Hepatocyte (in vitro differentiated cells): ENCODE data around the gene F11R. TPM values are rescaled to one million over a fixed set of nuclear protein-coding genes. Genes with fewer than 3 reads are reported as not detected.
"Not testable (repeated sequence)": the region's sequence is repeated elsewhere in the genome, so short reads cannot be mapped to it uniquely, and the experiment has no call there.

Source experiments
- DNase-seq: peaks from one replicate; pipeline ENCODE4 v3.0.0-alpha.2; 2016; ENCODE audit warnings: low spot score
- H2AFZ ChIP-seq: fragments of 200-600 bp; sonication (generic); 2 replicates; pipeline ENCODE4 v1.6.0; 2016; ENCODE audit warnings: antibody characterized with exemption, mild to moderate bottlenecking
- H3K27ac ChIP-seq: fragments of 200-600 bp; sonication (generic); 2 replicates; pipeline ENCODE4 v1.5.1; 2016; ENCODE audit warnings: mild to moderate bottlenecking
- H3K27me3 ChIP-seq: fragments of 200-600 bp; sonication (generic); 2 replicates; pipeline ENCODE4 v1.6.1; 2016
- H3K36me3 ChIP-seq: fragments of 200-600 bp; sonication (generic); replicated peaks from 2 replicates; pipeline ENCODE4 v1.5.1; 2016; ENCODE audit warnings: low read depth; ENCODE audit not compliant: insufficient read depth
- H3K4me1 ChIP-seq: fragments of 200-600 bp; sonication (generic); 2 replicates; pipeline ENCODE4 v1.5.1; 2016; ENCODE audit warnings: mild to moderate bottlenecking, moderate library complexity; ENCODE audit not compliant: insufficient read depth
- H3K4me2 ChIP-seq: fragments of 200-600 bp; sonication (generic); 2 replicates; pipeline ENCODE4 v1.6.0; 2016
- H3K4me3 ChIP-seq: fragments of 200-600 bp; sonication (generic); 2 replicates; pipeline ENCODE4 v1.5.1; 2016; ENCODE audit warnings: mild to moderate bottlenecking
- H3K79me2 ChIP-seq: fragments of 200-600 bp; sonication (generic); 2 replicates; pipeline ENCODE4 v1.6.0; 2017; ENCODE audit warnings: mild to moderate bottlenecking
- H3K9me2 ChIP-seq: fragments of 200-600 bp; sonication (generic); replicated peaks from 2 replicates; pipeline ENCODE4 v1.6.0; 2017; ENCODE audit warnings: mild to moderate bottlenecking; ENCODE audit not compliant: insufficient read depth
- H3K9me3 ChIP-seq: fragments of 200-600 bp; sonication (generic); 2 replicates; pipeline ENCODE4 v1.5.1; 2016; ENCODE audit warnings: low read depth, mild to moderate bottlenecking
- H4K20me1 ChIP-seq: fragments of 200-600 bp; sonication (generic); 2 replicates; pipeline ENCODE4 v1.6.0; 2016; ENCODE audit warnings: mild to moderate bottlenecking; ENCODE audit not compliant: insufficient read depth, poor library complexity, severe bottlenecking
- EZH2 ChIP-seq: fragments of 200-600 bp; sonication (generic); IDR thresholded peaks from 2 replicates; pipeline ENCODE4 v1.6.1; 2016; ENCODE audit warnings: antibody characterized with exemption, mild to moderate bottlenecking, borderline replicate concordance
- EZH2phosphoT487 ChIP-seq: fragments of 200-600 bp; sonication (generic); IDR thresholded peaks from one replicate; pipeline ENCODE4 v1.6.1; 2018; ENCODE audit warnings: antibody characterized with exemption, mild to moderate bottlenecking, low read depth, moderate library complexity; ENCODE audit not compliant: unreplicated experiment, severe bottlenecking
- WGBS: methylation state at CpG from one replicate; pipeline ENCODE4 v1.1.6; 2016; ENCODE audit warnings: low lambda C conversion rate; ENCODE audit errors: missing lambda C conversion rate; 5-methylcytosine and 5-hydroxymethylcytosine counted together
- polyA plus RNA-seq: library from polyadenylated mRNA; unstranded; fragments of >200 nt; fragmentation: Nextera tagmentation; extraction: Ambion mirVana; gene quantifications from 2 replicates; pipeline ENCODE4 v1.2.1, GENCODE V29; 2016
- total RNA-seq: library from RNA; depleted of rRNA; stranded (reverse); fragments of >200 nt; gene quantifications from 2 replicates; pipeline ENCODE4 v1.2.3, GENCODE V29; 2014
- TF ChIP-seq, protein P1 (sequence below): fragments of 200-600 bp; sonication (generic); IDR thresholded peaks from 2 replicates; pipeline ENCODE4 v1.5.1; 2016; ENCODE audit warnings: antibody characterized with exemption, mild to moderate bottlenecking; ENCODE audit not compliant: poor library complexity

The F11R gene
- total and polyA plus RNA-seq, 2 experiments from 2014 or later: 148 to 180 TPM

DNA sequence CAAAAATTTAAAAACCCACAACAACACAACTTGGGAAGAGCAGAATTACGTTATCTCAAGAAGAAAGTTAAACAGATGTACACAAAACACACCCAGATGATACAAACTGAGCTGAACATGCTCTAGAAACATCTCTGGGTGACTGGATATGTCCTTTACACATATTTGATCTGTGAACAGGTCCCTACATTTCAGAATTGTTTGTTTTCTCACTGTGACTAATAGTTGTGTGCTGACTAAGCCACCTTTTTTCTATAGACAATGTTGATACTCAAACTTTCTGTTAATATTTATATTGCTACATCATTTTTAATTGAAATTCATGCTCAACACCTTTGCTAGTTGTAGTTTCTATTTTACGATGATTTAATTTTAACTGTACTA lies 1.0 kb upstream of the F11R start:
- WGBS: 87% methylated on average over 2 of the region's 2 CpGs
- H3K4me2 ChIP-seq: peak overlapping the region; percentile 76

DNA sequence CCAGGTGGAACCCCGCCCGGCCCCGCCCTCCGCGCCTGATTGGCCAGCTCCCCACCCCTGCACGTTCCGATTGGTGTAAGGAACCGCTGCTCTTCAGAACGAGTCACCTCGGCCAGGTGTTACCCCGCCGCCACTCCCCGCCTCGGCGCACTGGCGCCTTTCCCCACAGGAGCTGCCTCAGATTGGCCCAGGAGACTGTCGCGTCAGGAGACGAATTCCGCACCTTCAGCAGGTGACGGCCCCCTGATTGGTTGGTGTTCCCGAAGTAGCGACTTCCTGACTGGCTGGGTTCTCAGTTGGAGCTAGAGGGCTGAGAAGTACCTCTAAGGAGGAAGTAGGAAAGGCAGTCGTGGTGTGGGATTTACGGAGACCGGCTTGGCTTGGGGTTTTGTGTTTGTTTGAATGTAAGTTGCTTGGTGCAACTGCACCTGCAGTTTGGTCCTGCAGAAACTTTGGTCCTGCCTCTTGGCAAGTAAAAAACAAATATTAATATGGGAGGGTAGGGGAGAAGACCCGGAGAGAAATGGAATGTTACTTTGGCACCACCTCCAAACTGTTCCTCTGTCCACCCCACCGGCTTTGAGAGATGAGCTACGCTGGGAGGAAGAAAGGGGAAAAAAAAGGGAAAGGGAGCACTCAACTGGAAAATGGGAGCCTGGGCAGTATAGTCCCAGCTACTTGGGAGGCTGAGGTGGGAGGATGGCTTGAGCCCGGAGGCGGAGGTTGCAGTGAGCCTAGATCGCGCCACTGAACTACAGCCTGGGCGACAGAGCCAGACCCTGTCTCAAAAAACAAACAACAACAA lies 415 bp upstream of the F11R start:
- Histone ChIP-seq H3K79me2 (peaks cover 36% of the 10 kb centered on the region), H2AFZ (peak overlapping the region; percentile 26), H3K4me1 (peaks cover 15% of the 10 kb centered on the region), H3K9me2 (no peaks in the 10 kb centered on the region), H3K27me3 (no peaks in the 10 kb centered on the region), H4K20me1 (peaks cover 7% of the 10 kb centered on the region), H3K9me3 (no peaks in the 10 kb centered on the region), H3K4me2 (peak overlapping the region; percentile 76), H3K27ac (peak overlapping the region; percentile 99), H3K36me3 (no peaks in the 10 kb centered on the region), H3K4me3 (peak overlapping the region; percentile 24)
- TF ChIP-seq, protein P1, sequence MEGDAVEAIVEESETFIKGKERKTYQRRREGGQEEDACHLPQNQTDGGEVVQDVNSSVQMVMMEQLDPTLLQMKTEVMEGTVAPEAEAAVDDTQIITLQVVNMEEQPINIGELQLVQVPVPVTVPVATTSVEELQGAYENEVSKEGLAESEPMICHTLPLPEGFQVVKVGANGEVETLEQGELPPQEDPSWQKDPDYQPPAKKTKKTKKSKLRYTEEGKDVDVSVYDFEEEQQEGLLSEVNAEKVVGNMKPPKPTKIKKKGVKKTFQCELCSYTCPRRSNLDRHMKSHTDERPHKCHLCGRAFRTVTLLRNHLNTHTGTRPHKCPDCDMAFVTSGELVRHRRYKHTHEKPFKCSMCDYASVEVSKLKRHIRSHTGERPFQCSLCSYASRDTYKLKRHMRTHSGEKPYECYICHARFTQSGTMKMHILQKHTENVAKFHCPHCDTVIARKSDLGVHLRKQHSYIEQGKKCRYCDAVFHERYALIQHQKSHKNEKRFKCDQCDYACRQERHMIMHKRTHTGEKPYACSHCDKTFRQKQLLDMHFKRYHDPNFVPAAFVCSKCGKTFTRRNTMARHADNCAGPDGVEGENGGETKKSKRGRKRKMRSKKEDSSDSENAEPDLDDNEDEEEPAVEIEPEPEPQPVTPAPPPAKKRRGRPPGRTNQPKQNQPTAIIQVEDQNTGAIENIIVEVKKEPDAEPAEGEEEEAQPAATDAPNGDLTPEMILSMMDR: no peak
- TF ChIP-seq EZH2: no peak
- TF ChIP-seq EZH2phosphoT487: no peak
- 19% methylated on average over 29 of the region's 34 CpGs for WGBS
- DNase-seq: peak; percentile 97

More for the DNA sequence above, 1.0 kb upstream of the F11R start:
- H2AFZ ChIP-seq: peak overlapping the region; percentile 26
- no peaks in the 10 kb centered on the region for H3K27me3 ChIP-seq
- no peak overlapping the region for H3K4me3 ChIP-seq
- no peak for DNase-seq
- peaks cover 12% of the 10 kb centered on the region for H3K4me1 ChIP-seq
- no peaks in the 10 kb centered on the region for H3K9me3 ChIP-seq
- TF ChIP-seq, protein P1: no peak
- peaks cover 7% of the 10 kb centered on the region for H4K20me1 ChIP-seq
- H3K79me2 ChIP-seq: peaks cover 34% of the 10 kb centered on the region
- H3K9me2 ChIP-seq: no peaks in the 10 kb centered on the region
- H3K27ac ChIP-seq: peak overlapping the region; percentile 94
- H3K36me3 ChIP-seq: no peaks in the 10 kb centered on the region

DNA sequence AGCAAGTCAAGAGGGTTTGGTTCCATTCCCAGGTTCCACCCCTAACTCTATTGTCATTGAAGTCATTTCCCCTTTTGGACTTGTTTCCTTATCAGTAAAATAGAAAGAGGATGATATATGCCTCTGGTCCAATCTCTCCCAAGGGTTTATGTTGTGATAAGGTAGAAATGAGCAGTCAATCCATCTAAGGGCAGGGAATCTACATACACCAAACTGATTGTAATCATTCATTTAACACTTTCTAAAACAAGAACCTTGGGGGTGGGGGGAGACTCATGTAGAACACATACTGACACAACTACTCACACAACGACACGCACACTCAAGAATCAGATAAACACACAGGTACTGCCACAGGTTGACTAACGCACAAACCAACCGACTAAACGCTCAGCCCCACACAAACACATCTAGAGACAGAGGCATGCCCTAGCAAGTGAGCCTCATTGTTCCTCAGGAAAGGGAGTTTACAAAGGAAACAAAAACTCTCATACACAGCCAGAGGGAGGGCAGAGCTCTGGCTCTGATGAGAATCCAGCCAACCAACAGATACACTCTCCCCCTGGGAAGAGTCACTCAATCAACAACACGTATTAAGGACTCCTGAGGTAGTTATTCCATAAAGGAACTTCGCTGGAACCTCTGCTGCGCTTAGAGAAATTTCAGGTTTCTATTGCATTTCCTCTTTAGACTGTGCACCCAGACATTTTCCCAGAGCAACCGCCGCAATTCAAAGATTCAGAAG lies 1.0 kb downstream of the F11R start:
- H3K9me3 ChIP-seq: no peaks in the 10 kb centered on the region
- H3K4me2 ChIP-seq: peak overlapping the region; percentile 76
- no peaks in the 10 kb centered on the region for H3K36me3 ChIP-seq
- no peaks in the 10 kb centered on the region for H3K27me3 ChIP-seq
- TF ChIP-seq, protein P1: no peak
- no peak for TF ChIP-seq EZH2phosphoT487
- no peak for TF ChIP-seq EZH2
- H3K4me3 ChIP-seq: peak overlapping the region; percentile 64
- H3K9me2 ChIP-seq: no peaks in the 10 kb centered on the region
- peak overlapping the region; percentile 99 for H3K27ac ChIP-seq
- no peak for DNase-seq
- peaks cover 19% of the 10 kb centered on the region for H3K4me1 ChIP-seq
- H3K79me2 ChIP-seq: peaks cover 50% of the 10 kb centered on the region
- 11% methylated on average over 10 of the region's 10 CpGs for WGBS
- peaks cover 7% of the 10 kb centered on the region for H4K20me1 ChIP-seq
- no peak overlapping the region for H2AFZ ChIP-seq

DNA sequence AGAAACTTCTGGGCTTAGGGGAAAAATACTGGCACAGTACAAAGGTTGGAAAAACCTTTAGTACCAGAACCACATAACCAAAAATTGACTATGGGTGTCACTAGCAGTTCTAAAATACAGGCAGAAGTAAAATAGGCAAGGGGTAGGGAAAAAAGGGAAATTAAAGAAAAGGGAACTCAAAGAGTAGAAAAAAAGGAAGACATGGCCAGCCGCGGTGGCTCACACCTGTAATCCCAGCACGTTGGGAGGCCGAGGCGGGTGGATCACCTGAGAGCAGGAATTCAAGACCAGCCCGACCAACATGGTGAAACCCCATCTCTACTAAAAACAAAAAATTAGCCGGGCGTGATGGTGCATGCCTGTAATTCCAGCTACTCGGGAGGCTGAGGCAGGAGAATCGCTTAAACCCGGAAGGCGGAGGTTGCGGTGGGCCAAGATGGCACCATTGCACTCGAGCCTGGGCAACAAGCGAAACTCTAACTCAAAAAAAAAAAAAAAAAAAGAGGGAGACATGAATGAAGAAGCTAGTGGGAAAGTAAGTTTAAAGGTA lies 1.8 kb downstream of the F11R start:
- H3K27ac ChIP-seq: peak overlapping the region; percentile 99
- WGBS: 74% methylated on average over 14 of the region's 15 CpGs
- not testable (repeated sequence) for H3K27me3 ChIP-seq, H3K36me3 ChIP-seq, H2AFZ ChIP-seq, H3K9me2 ChIP-seq, DNase-seq, H3K9me3 ChIP-seq, H4K20me1 ChIP-seq
- H3K4me2 ChIP-seq: peak overlapping the region; percentile 76
- H3K4me3 ChIP-seq: peak overlapping the region; percentile 64
- peaks cover 55% of the 10 kb centered on the region for H3K79me2 ChIP-seq
- peaks cover 26% of the 10 kb centered on the region for H3K4me1 ChIP-seq
